DOHH2 (cell line): ENCODE data around the gene PRDM10.
"Not testable (repeated sequence)": the region's sequence is repeated elsewhere in the genome, so short reads cannot be mapped to it uniquely, and the experiment has no call there.

ENCODE experiments used
- EZH2phosphoT487 ChIP-seq: fragments of 200-600 bp; sonication (generic); IDR thresholded peaks from 2 replicates; pipeline ENCODE4 v1.6.1; 2017; ENCODE audit warnings: borderline replicate concordance, mild to moderate bottlenecking, antibody characterized with exemption, low read length, moderate library complexity, mixed read lengths
- TF ChIP-seq, protein P1 (sequence below): fragments of 200-600 bp; sonication (generic); IDR thresholded peaks from one replicate; pipeline ENCODE4 v1.5.1; 2014; ENCODE audit warnings: antibody characterized with exemption, mild to moderate bottlenecking, low read depth, low read length; ENCODE audit not compliant: poor library complexity, severe bottlenecking

DNA sequence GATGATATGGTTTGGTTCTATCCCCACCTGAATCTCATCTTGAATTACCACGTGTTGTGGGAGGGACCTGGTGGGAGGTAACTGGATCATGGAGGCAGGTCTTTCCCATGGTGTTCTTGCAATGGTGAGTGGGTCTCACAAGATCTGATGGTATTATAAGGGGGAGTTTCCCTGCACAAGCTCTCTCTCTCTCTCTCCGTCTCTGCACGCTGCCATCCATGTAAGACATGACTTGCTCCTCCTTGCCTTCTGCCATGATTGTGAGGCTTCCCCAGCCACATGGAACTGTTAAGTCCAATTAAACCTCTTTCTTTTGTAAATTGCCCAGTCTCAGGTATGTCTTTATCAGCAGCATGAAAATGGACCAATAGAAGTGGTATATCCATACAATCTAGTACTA lies 13.2 kb upstream of the PRDM10 start:
- TF ChIP-seq, protein P1, sequence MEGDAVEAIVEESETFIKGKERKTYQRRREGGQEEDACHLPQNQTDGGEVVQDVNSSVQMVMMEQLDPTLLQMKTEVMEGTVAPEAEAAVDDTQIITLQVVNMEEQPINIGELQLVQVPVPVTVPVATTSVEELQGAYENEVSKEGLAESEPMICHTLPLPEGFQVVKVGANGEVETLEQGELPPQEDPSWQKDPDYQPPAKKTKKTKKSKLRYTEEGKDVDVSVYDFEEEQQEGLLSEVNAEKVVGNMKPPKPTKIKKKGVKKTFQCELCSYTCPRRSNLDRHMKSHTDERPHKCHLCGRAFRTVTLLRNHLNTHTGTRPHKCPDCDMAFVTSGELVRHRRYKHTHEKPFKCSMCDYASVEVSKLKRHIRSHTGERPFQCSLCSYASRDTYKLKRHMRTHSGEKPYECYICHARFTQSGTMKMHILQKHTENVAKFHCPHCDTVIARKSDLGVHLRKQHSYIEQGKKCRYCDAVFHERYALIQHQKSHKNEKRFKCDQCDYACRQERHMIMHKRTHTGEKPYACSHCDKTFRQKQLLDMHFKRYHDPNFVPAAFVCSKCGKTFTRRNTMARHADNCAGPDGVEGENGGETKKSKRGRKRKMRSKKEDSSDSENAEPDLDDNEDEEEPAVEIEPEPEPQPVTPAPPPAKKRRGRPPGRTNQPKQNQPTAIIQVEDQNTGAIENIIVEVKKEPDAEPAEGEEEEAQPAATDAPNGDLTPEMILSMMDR, result not testable (repeated sequence)
- TF ChIP-seq EZH2phosphoT487, result not testable (repeated sequence)
